Ramos (cell line): ENCODE data around the gene SEMA5A.

Experiments used
- in situ Hi-C: fragments of 300-500 bp; cut with MboI; formaldehyde crosslinking; loops from one replicate; pipeline ENCODE4 v1.14.3; 2022; ENCODE audit warnings: low sequenced_read_pairs; ENCODE audit not compliant: unreplicated experiment

Gene SEMA5A

GRCh38 chr5:9295466-9295801 is 250.4 kb downstream of the SEMA5A start:
- in situ Hi-C loops: no loop called here

GRCh38 chr5:9294793-9295465 is 250.9 kb downstream of the SEMA5A start:
- in situ Hi-C loops: no loop called here

- in situ Hi-C loops: no loop called here
These were observed 257.6 kb downstream of the SEMA5A start for GRCh38 chr5:9288234-9288633.

GRCh38 chr5:9284781-9285307 is 261.0 kb downstream of the SEMA5A start:
- in situ Hi-C loops: no loop called here

GRCh38 chr5:9284272-9284671 is 261.6 kb downstream of the SEMA5A start:
- in situ Hi-C loops: no loop called here

- in situ Hi-C loops: no loop called here
These were observed 262.4 kb downstream of the SEMA5A start for GRCh38 chr5:9283473-9283872.

GRCh38 chr5:9283021-9283420 is 262.9 kb downstream of the SEMA5A start:
- in situ Hi-C loops: no loop called here

GRCh38 chr5:9282211-9282610 is 263.7 kb downstream of the SEMA5A start:
- in situ Hi-C loops: no loop called here

GRCh38 chr5:9279774-9280173 is 266.1 kb downstream of the SEMA5A start:
- in situ Hi-C loops: no loop called here

- in situ Hi-C loops: no loop called here
These were observed 266.8 kb downstream of the SEMA5A start for GRCh38 chr5:9278921-9279603.

- in situ Hi-C loops: no loop called here
These were observed 276.9 kb downstream of the SEMA5A start for GRCh38 chr5:9269014-9269413.

GRCh38 chr5:9268226-9268625 is 277.6 kb downstream of the SEMA5A start:
- in situ Hi-C loops: no loop called here

- in situ Hi-C loops: no loop called here
These were observed 280.2 kb downstream of the SEMA5A start for GRCh38 chr5:9265441-9266287.

GRCh38 chr5:9264301-9264700 is 281.6 kb downstream of the SEMA5A start:
- in situ Hi-C loops: no loop called here

- in situ Hi-C loops: no loop called here
These were observed 282.2 kb downstream of the SEMA5A start for GRCh38 chr5:9263656-9264055.

GRCh38 chr5:9251379-9251980 is 294.4 kb downstream of the SEMA5A start:
- in situ Hi-C loops: no loop called here

GRCh38 chr5:9249231-9249630 is 296.6 kb downstream of the SEMA5A start:
- in situ Hi-C loops: no loop called here

GRCh38 chr5:9245071-9245470 is 300.8 kb downstream of the SEMA5A start:
- in situ Hi-C loops: no loop called here

GRCh38 chr5:9244417-9244816 is 301.5 kb downstream of the SEMA5A start:
- in situ Hi-C loops: no loop called here

GRCh38 chr5:9241479-9242305 is 304.2 kb downstream of the SEMA5A start:
- in situ Hi-C loops: no loop called here
